ENCODE measurements around the gene CD300H.

The CD300H gene

DNA sequence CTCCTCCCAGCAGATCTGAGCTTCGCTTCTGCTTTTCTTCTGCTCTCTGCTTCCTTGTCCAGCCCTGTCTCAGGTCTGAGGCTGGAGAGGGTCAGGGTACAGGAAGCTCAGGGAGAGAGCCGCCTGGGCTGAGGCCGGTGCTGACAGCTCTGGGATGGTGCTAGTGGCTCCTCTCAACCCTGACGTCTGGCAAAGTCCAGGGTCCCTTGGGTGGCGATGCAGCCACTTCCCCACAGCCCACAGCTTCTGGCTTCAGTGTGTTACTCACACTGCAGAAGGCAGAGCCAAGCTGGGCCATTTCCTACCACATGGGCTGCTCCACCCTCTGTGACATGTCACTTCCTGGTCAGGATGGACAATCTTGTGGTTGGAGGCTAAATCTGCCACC lies 21.5 kb downstream of the CD300H start, which contains the start of gene CD300C:
TSS of gene CD300C (minus strand) at position 273 of the 388 bp plus-strand sequence. CDS start 333 bp downstream, outside the sequence.
- no peak within 1 kb of the TSS for H3K9ac ChIP-seq (ENCODE audit: low read depth, low read length)

DNA sequence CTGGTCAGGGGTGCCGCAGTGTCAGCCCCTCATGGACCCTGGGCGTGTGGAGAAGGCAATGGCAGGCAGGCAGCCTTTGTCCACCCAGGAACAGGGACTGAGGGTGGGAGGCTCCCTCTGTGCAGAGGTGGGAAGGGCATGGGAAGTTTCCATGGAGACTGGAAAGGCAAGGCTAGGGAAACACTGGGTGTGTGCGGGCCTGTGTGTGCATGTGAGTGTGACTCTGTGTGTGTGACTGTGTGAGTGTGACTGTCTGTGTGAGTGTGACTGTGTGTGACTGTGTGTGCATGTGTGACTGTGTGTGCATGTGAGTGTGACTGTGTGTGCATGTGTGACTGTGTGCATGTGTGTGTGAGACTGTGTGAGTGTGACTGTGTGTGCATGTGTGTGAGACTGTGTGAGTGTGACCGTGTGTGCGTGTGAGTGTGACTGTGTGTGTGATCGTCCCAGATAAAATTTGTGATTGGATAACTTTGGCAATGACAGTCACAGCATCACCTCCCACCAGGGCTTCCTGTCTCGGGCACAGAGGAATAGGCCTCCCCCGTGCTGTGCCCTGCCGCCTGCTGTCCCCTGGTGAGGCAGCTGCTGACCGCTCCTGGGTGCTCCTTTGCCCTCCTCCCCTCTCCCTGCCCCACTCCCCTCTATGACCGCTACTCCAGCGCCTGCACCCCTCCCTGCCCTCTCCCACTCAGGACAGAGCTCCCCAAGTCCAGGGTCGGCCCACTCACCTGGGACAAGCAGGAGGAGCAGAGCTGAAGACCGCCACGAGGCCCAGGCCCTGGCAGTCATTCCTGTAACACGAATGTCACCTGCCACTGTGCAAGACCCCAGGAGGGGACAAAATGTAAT lies 22.1 kb downstream of the CD300H start:
- Histone ChIP-seq H3K4me1 (ENCODE audit: insufficient read depth, low read length) (no peaks in the 10 kb centered on the region), H3K9ac (ENCODE audit: low read depth, low read length) (no peak overlapping the region), H3K27me3 (ENCODE audit: insufficient read depth, low read length) (no peaks in the 10 kb centered on the region; the same call in 1 of the 2 replicates), H3K27ac (ENCODE audit: low read length) (no peak overlapping the region), H3K4me3 (ENCODE audit: low read length) (no peak overlapping the region), H3K36me3 (ENCODE audit: insufficient read depth, low read depth, low read length) (no peaks in the 10 kb centered on the region), H3K9me3 (ENCODE audit: insufficient read depth, low read depth, low read length) (no peaks in the 10 kb centered on the region)

More for the DNA sequence above, 21.5 kb downstream of the CD300H start, which contains the start of gene CD300C:
- Histone ChIP-seq H3K4me3 (ENCODE audit: low read length) (no peak within 1 kb of the TSS), H3K27ac (ENCODE audit: low read length) (no peak within 1 kb of the TSS), H3K4me1 (ENCODE audit: insufficient read depth, low read length) (no peaks in the 10 kb centered on the region), H3K9me3 (ENCODE audit: insufficient read depth, low read depth, low read length) (no peaks in the 10 kb centered on the region), H3K27me3 (ENCODE audit: insufficient read depth, low read length) (no peaks in the 10 kb centered on the region; the same call in 1 of the 2 replicates), H3K36me3 (ENCODE audit: insufficient read depth, low read depth, low read length) (no peaks in the 10 kb centered on the region)

DNA sequence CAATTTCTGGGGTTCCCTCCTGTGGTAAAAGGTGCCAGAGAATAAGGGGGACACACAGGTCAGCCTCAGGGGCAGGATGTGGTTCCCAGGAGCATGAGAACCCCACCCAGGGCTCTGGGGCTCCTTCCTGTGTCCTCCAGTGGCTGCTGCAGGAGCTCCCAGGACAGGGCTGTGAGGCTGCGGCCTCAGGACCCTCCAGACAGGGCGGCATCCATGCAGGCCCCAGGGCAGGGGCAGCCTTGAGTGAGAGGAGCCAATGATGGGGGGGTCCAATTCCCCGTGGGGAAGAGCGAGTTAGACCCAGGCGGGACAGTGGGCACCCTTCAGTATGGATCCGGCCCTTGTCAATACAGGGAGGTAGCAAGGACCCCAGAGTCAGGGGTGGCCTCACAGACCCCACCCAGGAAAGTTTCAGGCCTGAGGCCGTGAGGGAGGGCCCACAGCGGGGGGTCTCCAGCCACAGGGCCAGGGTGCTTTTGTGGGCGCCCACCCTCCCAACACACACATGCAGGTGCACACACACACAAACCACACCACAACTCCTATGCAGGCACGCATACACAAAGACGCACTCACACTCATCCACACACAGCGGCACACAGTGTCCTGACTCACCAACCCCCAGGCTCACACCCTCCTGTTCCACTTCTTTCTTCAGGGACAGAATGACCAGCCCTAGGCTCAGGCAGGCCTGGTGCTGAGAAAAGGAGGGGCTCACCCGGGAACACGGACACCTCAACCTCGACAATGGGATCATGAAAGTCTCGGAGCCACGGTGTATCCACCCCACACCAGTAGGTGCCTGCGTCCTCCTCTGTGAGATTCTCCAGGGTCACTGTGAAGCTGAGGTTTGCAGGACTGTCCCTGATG lies 23.2 kb downstream of the CD300H start:
- Histone ChIP-seq H3K27ac (ENCODE audit: low read length) (no peak overlapping the region), H3K4me3 (ENCODE audit: low read length) (no peak overlapping the region), H3K9ac (ENCODE audit: low read depth, low read length) (no peak overlapping the region), H3K36me3 (ENCODE audit: insufficient read depth, low read depth, low read length) (no peaks in the 10 kb centered on the region), H3K27me3 (ENCODE audit: insufficient read depth, low read length) (no peaks in the 10 kb centered on the region; the same call in 1 of the 2 replicates), H3K4me1 (ENCODE audit: insufficient read depth, low read length) (no peaks in the 10 kb centered on the region), H3K9me3 (ENCODE audit: insufficient read depth, low read depth, low read length) (no peaks in the 10 kb centered on the region)

DNA sequence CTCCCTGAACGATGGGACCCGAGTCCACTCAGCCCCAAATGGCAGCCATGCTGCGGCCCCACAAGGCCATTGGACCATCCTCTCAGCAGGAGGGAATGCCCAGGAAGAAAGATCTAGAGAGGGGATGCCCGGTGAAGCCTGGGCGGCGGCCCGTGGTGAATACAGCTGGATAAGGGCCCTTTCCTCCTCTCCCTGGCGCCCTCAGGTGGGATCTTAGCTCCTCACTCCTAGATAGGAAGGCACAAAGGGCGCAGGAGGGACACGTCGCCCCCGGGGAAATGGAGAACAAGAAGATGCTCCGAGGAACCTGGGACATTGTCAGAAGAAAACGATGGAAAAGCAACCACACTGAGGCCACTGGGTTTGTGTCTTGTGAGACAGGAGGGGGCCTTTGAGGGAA lies 23.9 kb downstream of the CD300H start:
- Histone ChIP-seq H3K9ac (ENCODE audit: low read depth, low read length) (no peak overlapping the region), H3K4me3 (ENCODE audit: low read length) (no peak overlapping the region), H3K27me3 (ENCODE audit: insufficient read depth, low read length) (no peaks in the 10 kb centered on the region; the same call in 1 of the 2 replicates), H3K27ac (ENCODE audit: low read length) (no peak overlapping the region), H3K9me3 (ENCODE audit: insufficient read depth, low read depth, low read length) (no peaks in the 10 kb centered on the region), H3K36me3 (ENCODE audit: insufficient read depth, low read depth, low read length) (no peaks in the 10 kb centered on the region), H3K4me1 (ENCODE audit: insufficient read depth, low read length) (no peaks in the 10 kb centered on the region)

DNA sequence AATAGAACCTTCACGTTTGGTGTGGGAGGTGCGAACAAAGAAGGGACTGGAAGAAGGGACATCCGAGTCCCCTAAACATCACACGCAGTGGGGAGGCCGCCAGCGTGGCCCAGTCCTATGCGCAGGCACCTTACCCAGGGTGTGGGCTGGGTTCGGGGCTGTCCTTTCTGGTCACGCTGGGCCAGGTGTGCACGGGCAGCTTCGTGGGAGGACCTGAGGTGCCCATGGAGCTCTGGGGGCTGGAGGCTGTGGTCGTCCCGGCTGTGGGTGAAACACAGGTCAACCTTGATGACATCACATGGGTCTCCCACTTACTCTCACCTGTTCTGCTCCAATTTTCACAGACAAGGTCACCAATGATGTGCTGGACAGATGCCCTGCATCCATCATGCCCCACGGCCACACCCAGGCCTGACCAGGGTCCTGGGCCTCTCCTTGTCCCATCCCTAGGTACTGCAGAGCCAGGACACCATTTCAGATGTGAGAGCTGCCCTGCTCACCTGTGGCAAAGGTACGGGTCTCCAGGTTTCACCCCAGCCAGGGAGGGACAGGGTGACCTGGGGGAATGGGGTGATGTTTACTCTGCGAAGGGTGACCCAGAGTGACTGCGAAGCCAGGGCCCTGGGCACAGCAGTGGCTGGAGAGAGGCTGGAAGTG lies 24.5 kb downstream of the CD300H start:
- H3K9ac ChIP-seq (ENCODE audit: low read depth, low read length) = no peak overlapping the region
- no peak overlapping the region for H3K27ac ChIP-seq (ENCODE audit: low read length)
- H3K9me3 ChIP-seq (ENCODE audit: insufficient read depth, low read depth, low read length) = no peaks in the 10 kb centered on the region
- no peak overlapping the region for H3K4me3 ChIP-seq (ENCODE audit: low read length)
- H3K27me3 ChIP-seq (ENCODE audit: insufficient read depth, low read length) = no peaks in the 10 kb centered on the region; the same call in 1 of the 2 replicates
- H3K4me1 ChIP-seq (ENCODE audit: insufficient read depth, low read length) = no peaks in the 10 kb centered on the region
- no peaks in the 10 kb centered on the region for H3K36me3 ChIP-seq (ENCODE audit: insufficient read depth, low read depth, low read length)

DNA sequence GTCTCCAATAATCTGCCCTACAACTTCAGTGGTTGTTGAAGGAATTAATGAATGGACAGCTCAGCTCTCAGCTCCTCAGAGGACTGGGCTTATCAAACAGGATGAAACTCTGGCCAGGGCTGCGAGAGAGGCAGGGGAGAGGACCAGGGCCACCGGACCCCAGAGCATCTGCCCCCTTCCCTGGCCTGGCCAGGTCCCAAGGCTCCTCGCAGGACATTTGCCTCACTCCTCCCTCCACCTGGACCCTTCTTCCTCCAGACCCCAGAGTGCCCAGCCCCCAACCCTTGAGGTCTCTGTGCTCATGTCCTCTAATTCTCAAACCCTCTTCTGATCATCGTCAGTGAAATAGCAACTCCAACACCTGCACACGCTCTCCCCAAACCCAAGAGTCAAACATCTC lies 25.1 kb downstream of the CD300H start:
- Histone ChIP-seq H3K9ac (ENCODE audit: low read depth, low read length) (no peak overlapping the region), H3K4me1 (ENCODE audit: insufficient read depth, low read length) (no peaks in the 10 kb centered on the region), H3K27me3 (ENCODE audit: insufficient read depth, low read length) (no peaks in the 10 kb centered on the region; the same call in 1 of the 2 replicates), H3K9me3 (ENCODE audit: insufficient read depth, low read depth, low read length) (no peaks in the 10 kb centered on the region), H3K4me3 (ENCODE audit: low read length) (no peak overlapping the region), H3K27ac (ENCODE audit: low read length) (no peak overlapping the region), H3K36me3 (ENCODE audit: insufficient read depth, low read depth, low read length) (no peaks in the 10 kb centered on the region)

DNA sequence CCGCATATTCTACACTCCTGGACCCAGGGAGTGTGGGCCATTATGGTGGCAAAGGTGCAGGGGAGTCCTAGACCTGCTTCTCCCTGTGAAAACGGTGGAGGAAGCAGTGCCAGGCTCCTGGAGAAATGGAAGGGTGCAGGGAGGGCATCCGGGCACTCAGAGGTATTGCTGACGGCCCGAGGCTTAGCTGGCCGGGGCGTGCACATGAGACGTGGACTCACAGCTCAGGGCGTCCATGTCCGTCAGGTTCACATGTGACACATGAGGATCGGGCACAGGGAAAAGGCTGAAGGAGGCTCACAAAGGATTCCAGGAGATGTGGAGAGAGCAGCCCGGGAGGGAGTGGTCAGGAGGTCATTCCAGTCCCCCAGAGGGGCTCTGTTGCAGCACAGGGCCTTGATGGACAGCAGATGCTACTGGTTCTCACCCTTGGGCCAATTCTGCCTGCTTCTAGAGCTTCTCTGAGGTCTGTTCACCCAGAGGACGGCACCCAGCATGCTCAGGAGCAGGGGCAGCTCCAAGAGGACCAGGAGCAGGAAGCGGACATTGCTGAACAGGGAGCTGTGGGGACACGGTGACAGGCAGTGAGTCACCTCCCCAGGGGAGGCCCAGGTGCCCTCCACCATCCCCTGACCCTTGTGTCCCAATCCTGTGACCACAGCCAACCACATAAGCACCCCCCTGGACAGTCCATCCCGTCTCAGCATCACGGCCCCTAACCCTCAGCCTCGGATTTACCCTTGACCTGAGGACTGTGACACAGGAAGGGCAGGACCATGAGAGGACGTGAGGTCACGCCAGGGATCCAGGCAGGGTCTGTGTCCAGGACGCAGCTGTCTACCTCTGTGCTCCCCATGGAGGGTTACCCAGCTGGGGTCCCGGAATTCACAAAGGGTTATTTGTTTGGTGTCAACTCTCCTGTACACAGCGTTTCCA lies 25.9 kb downstream of the CD300H start:
- no peak overlapping the region for H3K9ac ChIP-seq (ENCODE audit: low read depth, low read length)
- H3K27ac ChIP-seq (ENCODE audit: low read length) = no peak overlapping the region
- no peaks in the 10 kb centered on the region for H3K36me3 ChIP-seq (ENCODE audit: insufficient read depth, low read depth, low read length)
- H3K27me3 ChIP-seq (ENCODE audit: insufficient read depth, low read length) = no peaks in the 10 kb centered on the region; the same call in 1 of the 2 replicates
- H3K4me1 ChIP-seq (ENCODE audit: insufficient read depth, low read length) = no peaks in the 10 kb centered on the region
- no peaks in the 10 kb centered on the region for H3K9me3 ChIP-seq (ENCODE audit: insufficient read depth, low read depth, low read length)
- H3K4me3 ChIP-seq (ENCODE audit: low read length) = no peak overlapping the region

DNA sequence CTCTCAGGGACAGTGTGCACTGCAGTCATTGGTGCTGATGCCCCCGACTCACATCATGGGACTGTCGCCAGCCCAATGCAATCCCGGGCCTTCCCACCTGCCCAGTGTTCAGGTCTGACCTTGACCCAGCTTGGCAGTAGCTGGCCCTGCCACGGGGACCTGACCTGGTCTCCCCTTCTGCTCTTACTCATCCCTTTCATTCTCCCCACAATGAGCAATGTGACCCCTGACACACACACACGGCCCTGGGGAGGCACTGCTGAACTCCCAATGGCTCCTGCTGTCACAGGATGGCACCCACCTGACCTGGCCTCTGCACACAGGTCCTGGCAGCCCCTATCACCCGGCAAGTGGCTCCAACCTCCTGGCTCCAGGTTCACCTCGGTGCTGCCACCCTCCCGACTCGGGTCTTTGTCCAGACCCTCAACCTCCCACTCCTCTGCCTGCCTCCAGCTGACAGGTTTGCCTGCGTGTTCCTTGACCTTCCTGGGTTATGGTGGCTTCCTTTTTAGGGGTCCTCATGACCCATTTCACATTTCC lies 28.0 kb downstream of the CD300H start:
- Histone ChIP-seq H3K36me3 (ENCODE audit: insufficient read depth, low read depth, low read length) (no peaks in the 10 kb centered on the region), H3K9me3 (ENCODE audit: insufficient read depth, low read depth, low read length) (no peaks in the 10 kb centered on the region; the same call in 1 of the 2 replicates), H3K27ac (ENCODE audit: low read length) (no peak overlapping the region), H3K27me3 (ENCODE audit: insufficient read depth, low read length) (no peaks in the 10 kb centered on the region; the same call in 1 of the 2 replicates), H3K4me3 (ENCODE audit: low read length) (no peak overlapping the region), H3K4me1 (ENCODE audit: insufficient read depth, low read length) (no peaks in the 10 kb centered on the region), H3K9ac (ENCODE audit: low read depth, low read length) (no peak overlapping the region)

DNA sequence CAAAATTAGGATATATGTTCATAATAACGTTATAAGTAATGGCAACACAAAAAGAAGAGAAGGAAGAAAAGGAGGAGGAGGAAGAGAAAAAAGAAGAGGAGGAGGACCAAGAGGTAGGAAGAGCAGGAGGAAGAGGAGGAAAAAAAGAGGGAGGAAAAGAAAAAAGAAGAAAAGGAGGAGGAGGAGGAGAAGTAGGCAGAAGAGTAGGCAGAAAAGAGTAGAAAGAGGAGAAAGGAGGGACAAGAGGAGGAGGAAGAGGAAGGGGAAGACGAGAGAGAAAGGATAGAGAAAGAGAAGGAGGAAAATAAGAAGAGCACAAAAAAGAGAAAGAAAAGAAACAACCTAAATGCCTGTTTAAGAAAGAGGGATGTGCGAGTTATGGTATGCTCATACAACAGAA lies 30.4 kb downstream of the CD300H start:
- no peak overlapping the region for H3K4me3 ChIP-seq (ENCODE audit: low read length)
- H3K27ac ChIP-seq (ENCODE audit: low read length) = no peak overlapping the region
- H3K27me3 ChIP-seq (ENCODE audit: insufficient read depth, low read length) = no peaks in the 10 kb centered on the region; the same call in 1 of the 2 replicates
- no peaks in the 10 kb centered on the region for H3K4me1 ChIP-seq (ENCODE audit: insufficient read depth, low read length)
- H3K36me3 ChIP-seq (ENCODE audit: insufficient read depth, low read depth, low read length) = no peaks in the 10 kb centered on the region
- H3K9me3 ChIP-seq (ENCODE audit: insufficient read depth, low read depth, low read length) = no peaks in the 10 kb centered on the region; the same call in 1 of the 2 replicates
- no peak overlapping the region for H3K9ac ChIP-seq (ENCODE audit: low read depth, low read length)

DNA sequence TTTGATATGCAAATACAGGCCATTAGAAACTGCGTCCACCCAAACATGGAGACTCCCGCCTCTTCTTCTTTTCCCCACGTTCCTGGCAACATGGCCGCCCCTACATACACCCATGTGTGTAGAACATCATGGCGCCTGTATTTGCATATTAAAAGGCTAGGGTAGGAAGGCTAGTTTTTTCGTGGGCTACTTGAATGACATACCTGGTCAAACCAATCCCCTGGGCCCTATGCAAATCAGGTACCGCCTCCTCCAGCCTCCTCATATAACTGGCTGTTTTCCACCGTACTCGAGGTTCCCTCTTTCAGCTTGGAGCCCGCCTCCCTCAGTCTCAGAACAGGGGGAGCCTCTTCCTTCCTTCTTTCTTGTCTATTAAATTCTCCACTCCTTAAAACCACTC lies 35.2 kb downstream of the CD300H start:
- no peaks in the 10 kb centered on the region for H3K4me1 ChIP-seq (ENCODE audit: insufficient read depth, low read length)
- no peak overlapping the region for H3K4me3 ChIP-seq (ENCODE audit: low read length)
- no peak overlapping the region for H3K27ac ChIP-seq (ENCODE audit: low read length)
- peaks cover 9% of the 10 kb centered on the region for H3K27me3 ChIP-seq (ENCODE audit: insufficient read depth, low read length)
- H3K9ac ChIP-seq (ENCODE audit: low read depth, low read length) = no peak overlapping the region
- H3K36me3 ChIP-seq (ENCODE audit: insufficient read depth, low read depth, low read length) = no peaks in the 10 kb centered on the region
- H3K9me3 ChIP-seq (ENCODE audit: insufficient read depth, low read depth, low read length) = no peaks in the 10 kb centered on the region; the same call in 1 of the 2 replicates

All from iPS-20b (cell line).